B cell (primary cell): Measurements from ENCODE around the gene UGT1A4. TPM values are rescaled to one million over a fixed set of nuclear protein-coding genes. Genes with fewer than 3 reads are reported as not detected.

Experiments used
- ATAC-seq: fragments of 200-7000 bp; cut with Tn5 transposase; one replicate; pipeline ENCODE4 v1.10.0; 2021; ENCODE audit warnings: low read depth, mild to moderate bottlenecking, moderate number of reproducible peaks, moderate library complexity
- CTCF ChIA-PET: fragments of 350-600 bp; sonication (Branson Sonifier 250); formaldehyde crosslinking; loops from one replicate; lab custom pipeline; 2021; ENCODE audit warnings: antibody characterized with exemption, inconsistent platforms; lab: Charles Lee
- POLR2A ChIA-PET: fragments of 350-600 bp; sonication (Branson Sonifier 250); formaldehyde crosslinking; loops from one replicate; lab custom pipeline; 2021; ENCODE audit warnings: antibody characterized with exemption; lab: Charles Lee
- DNase-seq: peaks from one replicate; pipeline ENCODE4 v3.0.0; 2013
- H2AFZ ChIP-seq: 2 replicates; pipeline ENCODE4 v1.6.1; 2012; ENCODE audit warnings: mild to moderate bottlenecking, low read depth, low read length; ENCODE audit not compliant: insufficient read depth, poor library complexity, severe bottlenecking
- H3K27ac ChIP-seq, 2 donors: 1 replicate in 1 of 2; 2 replicates in 1 of 2; pipeline ENCODE4 v1.5.1; 2012 to 2013; ENCODE audit warnings: low read length in 2 of 2, mild to moderate bottlenecking in 2 of 2, moderate library complexity in 1 of 2
- H3K27me3 ChIP-seq, 4 experiments: fragments of 200-600 bp in 1 of 4; sonication (generic) in 1 of 4; replicated peaks in 1 of 4; 1 replicate in 2 of 4; 2 replicates in 2 of 4; pipeline versions ENCODE4 v1.6.1 to v1.7.0; 2013 to 2016; ENCODE audit warnings: low read length in 3 of 4, mild to moderate bottlenecking in 2 of 4, mixed read lengths in 1 of 4, moderate library complexity in 1 of 4; ENCODE audit not compliant: insufficient read depth in 4 of 4, control insufficient read depth in 3 of 4; ENCODE audit errors: control extremely low read depth in 1 of 4
- H3K36me3 ChIP-seq, 2 experiments: replicated peaks in 1 of 2; 1 replicate in 1 of 2; 2 replicates in 1 of 2; pipeline versions ENCODE4 v1.6.1 to v1.7.1; 2013; ENCODE audit warnings: low read length in 1 of 2; ENCODE audit not compliant: insufficient read depth in 2 of 2, control insufficient read depth in 1 of 2; ENCODE audit errors: control extremely low read depth in 1 of 2, extremely low read depth in 1 of 2
- H3K4me1 ChIP-seq, 2 donors: fragments of 200-600 bp in 1 of 2; sonication (generic) in 1 of 2; 1 replicate in 1 of 2; 2 replicates in 1 of 2; pipeline versions ENCODE4 v1.5.1 to v1.6.1; 2013 to 2017; ENCODE audit warnings: low read length in 2 of 2; ENCODE audit not compliant: control insufficient read depth in 2 of 2, insufficient read depth in 2 of 2
- H3K4me2 ChIP-seq: replicated peaks from 2 replicates; pipeline ENCODE3; 2012; ENCODE audit warnings: mild to moderate bottlenecking, low read depth, low read length; ENCODE audit not compliant: poor library complexity, severe bottlenecking
- H3K4me3 ChIP-seq, 5 experiments: fragments of 200-600 bp in 1 of 5; sonication (generic) in 1 of 5; 1 replicate in 3 of 5; 2 replicates in 2 of 5; pipeline versions ENCODE4 v1.5.1 to v1.7.0; 2011 to 2016; ENCODE audit warnings: low read length in 4 of 5, mild to moderate bottlenecking in 4 of 5, low read depth in 2 of 5, control low read depth in 1 of 5, moderate library complexity in 1 of 5; ENCODE audit not compliant: insufficient read depth in 1 of 5; ENCODE audit errors: control extremely low read depth in 1 of 5, extremely low read depth in 1 of 5
- H3K79me2 ChIP-seq: fragments of 200-600 bp; sonication (generic); one replicate; pipeline ENCODE4 v1.6.0; 2016; ENCODE audit warnings: low read length; ENCODE audit not compliant: control insufficient read depth, insufficient read depth
- H3K9ac ChIP-seq: fragments of 200-600 bp; sonication (generic); 2 replicates; pipeline ENCODE4 v1.6.1; 2017; ENCODE audit warnings: mild to moderate bottlenecking, low read length, moderate library complexity
- H3K9me3 ChIP-seq, 3 donors: one replicate each; pipeline versions ENCODE4 v1.6.1 to v1.7.1; 2013; ENCODE audit warnings: low read length in 2 of 3; ENCODE audit not compliant: control insufficient read depth in 2 of 3, insufficient read depth in 1 of 3; ENCODE audit errors: control extremely low read depth in 1 of 3
- H4K20me1 ChIP-seq: 2 replicates; pipeline ENCODE4 v1.6.0; 2012; ENCODE audit warnings: mild to moderate bottlenecking, low read length; ENCODE audit not compliant: insufficient read depth, control insufficient read depth, poor library complexity, severe bottlenecking
- H3K27ac Mint-ChIP-seq: one replicate; pipeline ENCODE4 v1.8.0; 2021; ENCODE audit warnings: mixed read lengths
- H3K27me3 Mint-ChIP-seq: one replicate; pipeline ENCODE4 v1.8.0; 2021; ENCODE audit warnings: mixed read lengths
- H3K4me1 Mint-ChIP-seq: one replicate; pipeline ENCODE4 v1.8.0; 2021; ENCODE audit warnings: mixed read lengths
- H3K4me3 Mint-ChIP-seq: one replicate; pipeline ENCODE4 v1.8.0; 2021; ENCODE audit warnings: mixed read lengths
- H3K9me3 Mint-ChIP-seq: one replicate; pipeline ENCODE4 v1.8.0; 2022; ENCODE audit warnings: mixed read lengths; ENCODE audit not compliant: insufficient read depth
- CTCF ChIP-seq: fragments of 200-600 bp; IDR thresholded peaks from one replicate; pipeline ENCODE4 v1.8.0; 2022; ENCODE audit warnings: antibody characterized with exemption, mild to moderate bottlenecking
- EZH2 ChIP-seq: IDR thresholded peaks from 2 replicates; pipeline ENCODE4 v1.6.1; 2012; ENCODE audit warnings: borderline replicate concordance, low read depth, mild to moderate bottlenecking, moderate library complexity, low read length; ENCODE audit not compliant: insufficient read depth, poor library complexity, severe bottlenecking
- WGBS: methylation state at CpG from one replicate; pipeline ENCODE4 v1.1.5; 2013; ENCODE audit warnings: missing lambda C conversion rate; ENCODE audit not compliant: insufficient coverage; 5-methylcytosine and 5-hydroxymethylcytosine counted together
- intact Hi-C: fragments of 100-400 bp; cut with micrococcal nuclease; formaldehyde crosslinking; loops from one replicate; pipeline ENCODE4 v1.10.0; 2022
- polyA plus RNA-seq: library from polyadenylated mRNA; depleted of rRNA; stranded (reverse); fragments of >200 nt; gene quantifications from 2 replicates; pipeline ENCODE4 v1.2.3, GENCODE V29; 2012
- total RNA-seq, 2 donors: library from RNA; stranded (reverse); fragments of 120-200 nt in 1 of 2; gene quantifications; 1 replicate in 1 of 2; 2 replicates in 1 of 2; pipeline versions ENCODE4 v1.2.3 to v1.2.4, GENCODE V29; 2013 to 2022

The UGT1A4 gene
- total and polyA plus RNA-seq, 2 donors (not counting 1 experiment from before 2014, with no cell fraction given) = not detected

DNA sequence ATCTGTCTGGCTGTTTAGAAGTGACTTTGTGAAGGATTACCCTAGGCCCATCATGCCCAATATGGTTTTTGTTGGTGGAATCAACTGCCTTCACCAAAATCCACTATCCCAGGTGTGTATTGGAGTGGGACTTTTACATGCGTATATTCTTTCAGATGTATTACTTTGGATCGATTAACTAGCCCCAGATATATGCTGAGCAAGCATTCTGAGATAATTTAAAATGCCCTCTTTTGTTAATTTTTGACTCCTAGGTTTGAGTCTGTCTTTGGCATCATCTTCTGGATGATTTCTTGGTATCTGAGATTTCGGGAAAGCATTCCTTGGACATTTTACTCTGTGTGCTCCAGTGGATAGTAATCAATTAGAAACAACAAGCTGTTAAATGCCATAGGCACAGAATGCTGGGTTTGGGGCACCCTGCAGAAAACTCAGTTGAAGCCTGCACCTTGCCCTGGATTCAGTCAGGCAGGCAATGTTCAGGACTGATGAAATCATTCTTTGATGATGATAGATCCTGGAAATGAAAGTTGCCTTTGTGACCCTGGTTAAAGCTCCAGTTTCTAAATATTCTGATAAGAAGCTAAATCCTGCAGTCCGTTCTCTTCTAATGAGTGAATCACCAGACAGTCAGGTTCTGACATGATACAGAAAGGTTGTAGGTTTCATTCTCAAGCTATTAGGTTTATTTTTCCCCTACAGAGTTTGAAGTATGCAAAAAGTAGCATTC, 42.7 kb downstream of the UGT1A4 start:
- no peak for ATAC-seq
- Histone ChIP-seq H3K4me3 (no peak overlapping the region), H3K27me3 (peaks cover 0 to 4% (median 0%) of the 10 kb centered on the region in 4 experiments), H3K9me3 (no peaks in the 10 kb centered on the region), H3K27ac (no peak overlapping the region), H3K9ac (no peak overlapping the region), H4K20me1 (no peaks in the 10 kb centered on the region), H3K36me3 (no peaks in the 10 kb centered on the region), H2AFZ (no peak overlapping the region), H3K79me2 (no peaks in the 10 kb centered on the region), H3K4me2 (no peak overlapping the region), H3K4me1 (no peaks in the 10 kb centered on the region)
- WGBS = 93% methylated on average over 2 of the region's 4 CpGs
- POLR2A ChIA-PET = no interaction called here
- intact Hi-C loops = no loop called here
- no peak for DNase-seq
- Mint-ChIP-seq H3K9me3 (peaks cover 2% of the 10 kb centered on the region), H3K27ac (no peak overlapping the region), H3K4me1 (no peaks in the 10 kb centered on the region), H3K27me3 (peaks cover 39% of the 10 kb centered on the region), H3K4me3 (no peak overlapping the region)
- TF ChIP-seq EZH2 (no peak), CTCF (no peak)
- CTCF ChIA-PET = no interaction called here

DNA sequence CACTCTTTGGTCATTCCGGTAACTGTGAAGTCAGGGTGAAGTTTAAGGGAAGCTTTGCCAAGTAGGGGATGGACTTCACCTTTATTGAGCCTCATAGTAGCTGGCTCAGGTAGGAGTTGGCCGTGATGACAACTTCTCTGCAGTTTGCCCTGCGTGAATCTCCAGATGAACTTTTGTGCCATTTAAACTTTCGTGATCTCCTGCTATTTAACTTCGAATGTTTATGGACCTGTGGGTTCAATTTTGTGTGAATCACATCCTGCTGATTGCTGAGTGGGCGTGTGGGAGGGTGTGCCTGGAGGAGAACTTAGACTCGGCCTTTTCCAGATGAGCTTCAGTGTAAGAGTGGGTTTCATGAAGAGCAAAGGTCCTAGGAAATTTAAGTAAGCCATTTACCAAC, 45.7 kb downstream of the UGT1A4 start:
- peaks cover 48% of the 10 kb centered on the region for H3K27me3 Mint-ChIP-seq
- no peak overlapping the region for H3K4me2 ChIP-seq
- DNase-seq = no peak
- no peak overlapping the region for H2AFZ ChIP-seq
- no peaks in the 10 kb centered on the region for H3K4me1 ChIP-seq
- H3K4me3 ChIP-seq = no peak overlapping the region
- ChIA-PET POLR2A (no interaction called here), CTCF (no interaction called here)
- peaks cover 2% of the 10 kb centered on the region for H3K9me3 Mint-ChIP-seq
- no peak overlapping the region for H3K27ac Mint-ChIP-seq
- WGBS = 89% methylated on average over 7 of the region's 7 CpGs
- ATAC-seq = no peak
- TF ChIP-seq CTCF (no peak), EZH2 (no peak)
- no peaks in the 10 kb centered on the region for H3K36me3 ChIP-seq
- no peak overlapping the region for H3K27ac ChIP-seq
- H3K27me3 ChIP-seq = peaks cover 0 to 4% (median 0%) of the 10 kb centered on the region in 4 experiments
- intact Hi-C loops = no loop called here
- H3K4me3 Mint-ChIP-seq = no peak overlapping the region
- no peaks in the 10 kb centered on the region for H3K4me1 Mint-ChIP-seq
- H3K9me3 ChIP-seq = no peaks in the 10 kb centered on the region
- no peaks in the 10 kb centered on the region for H4K20me1 ChIP-seq
- no peaks in the 10 kb centered on the region for H3K79me2 ChIP-seq
- H3K9ac ChIP-seq = no peak overlapping the region
